Measurements from ENCODE around the gene IRF2.
A peak's percentile ranks its signal among the peaks of the same experiment; 100 is the strongest.
"Not testable (repeated sequence)": the region's sequence is repeated elsewhere in the genome, so short reads cannot be mapped to it uniquely, and the experiment has no call there.

IRF2 gene

DNA sequence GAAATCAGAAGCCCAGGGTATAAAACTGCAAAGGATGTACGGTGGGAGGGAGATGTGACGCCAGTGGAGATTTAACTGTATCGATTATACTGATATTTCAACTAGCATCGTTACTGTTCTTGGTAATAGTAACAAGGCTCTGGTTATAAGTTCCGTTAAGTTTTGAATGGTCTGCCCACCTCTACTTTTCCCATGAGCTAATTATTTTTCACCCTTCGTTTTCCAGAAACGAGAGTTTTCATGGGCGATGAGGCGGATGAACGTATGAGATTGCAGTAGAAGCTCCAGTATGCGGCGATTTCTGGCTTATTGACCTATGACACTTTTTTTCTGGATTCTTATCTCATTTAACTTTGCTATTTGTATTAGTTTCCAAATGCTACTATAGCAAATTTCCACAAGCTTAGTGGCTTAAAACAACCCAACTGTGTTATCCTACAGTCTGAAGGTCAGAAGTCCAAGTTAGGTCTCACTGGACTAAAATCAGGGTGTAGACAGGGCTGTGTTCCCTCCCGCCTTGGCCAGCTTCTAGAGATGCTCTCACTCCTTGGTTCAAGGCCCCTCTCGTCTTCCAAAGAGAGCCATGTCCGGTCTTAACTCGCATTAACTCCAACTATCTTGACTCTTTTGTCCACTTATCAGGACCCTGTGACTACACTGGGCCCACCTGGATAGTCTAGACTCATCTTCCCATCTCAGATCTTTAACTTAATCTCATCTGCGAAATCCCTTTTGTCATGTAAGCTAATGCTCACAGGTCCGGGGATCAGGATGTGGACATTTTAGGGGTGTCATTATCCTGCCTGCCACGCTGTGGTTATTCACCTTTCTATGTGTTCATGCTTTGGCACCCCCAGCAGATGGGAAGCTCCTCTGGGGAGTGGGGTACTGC lies 122.5 kb downstream of the IRF2 start:
- TF ChIP-seq POLR2AphosphoS5 (IDR thresholded peaks at IDR 0.05; ENCODE audit: low read depth, low read length) (no peak; the same call in 1 of the 2 replicates), POLR2A (IDR thresholded peaks at IDR 0.05; ENCODE audit: low read depth, low read length) (peak; percentile 72), PAX5 (IDR thresholded peaks at IDR 0.05; ENCODE audit: insufficient read depth, low read length, severe bottlenecking) (no peak), TAF1 (IDR thresholded peaks at IDR 0.05; ENCODE audit: low read depth, low read length) (0 out of 2 replicates have a peak, but pooled peaks have one; percentile 44)
- FAIRE-seq (peak; percentile 66), DNase-seq (ENCODE audit: insufficient read length, low spot score) (no peak)

DNA sequence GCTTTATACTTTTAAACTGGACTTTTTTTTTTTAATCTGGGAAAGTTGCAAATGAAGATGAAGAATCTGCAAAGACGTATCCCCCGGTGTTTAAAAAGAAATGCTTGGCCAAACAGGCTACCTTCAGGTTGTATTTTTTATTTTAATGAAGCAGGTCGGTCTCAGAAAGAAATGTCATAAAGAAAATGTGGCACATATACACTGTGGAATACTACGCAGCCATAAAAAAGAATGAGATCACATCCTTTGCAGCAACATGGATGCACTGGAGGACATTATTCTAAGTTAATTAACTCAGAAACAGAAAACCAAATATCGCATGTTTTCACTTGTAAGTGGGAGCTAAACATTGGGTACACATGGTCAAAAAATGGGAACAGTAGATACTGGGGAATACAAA lies 123.4 kb downstream of the IRF2 start:
- FAIRE-seq (no peak), DNase-seq (ENCODE audit: insufficient read length, low spot score) (no peak)
- TF ChIP-seq PAX5 (IDR thresholded peaks at IDR 0.05; ENCODE audit: insufficient read depth, low read length, severe bottlenecking), result no peak
- no peak for TF ChIP-seq TAF1 (IDR thresholded peaks at IDR 0.05; ENCODE audit: low read depth, low read length)
- no peak; the same call in 1 of the 2 replicates for TF ChIP-seq POLR2AphosphoS5 (IDR thresholded peaks at IDR 0.05; ENCODE audit: low read depth, low read length)

DNA sequence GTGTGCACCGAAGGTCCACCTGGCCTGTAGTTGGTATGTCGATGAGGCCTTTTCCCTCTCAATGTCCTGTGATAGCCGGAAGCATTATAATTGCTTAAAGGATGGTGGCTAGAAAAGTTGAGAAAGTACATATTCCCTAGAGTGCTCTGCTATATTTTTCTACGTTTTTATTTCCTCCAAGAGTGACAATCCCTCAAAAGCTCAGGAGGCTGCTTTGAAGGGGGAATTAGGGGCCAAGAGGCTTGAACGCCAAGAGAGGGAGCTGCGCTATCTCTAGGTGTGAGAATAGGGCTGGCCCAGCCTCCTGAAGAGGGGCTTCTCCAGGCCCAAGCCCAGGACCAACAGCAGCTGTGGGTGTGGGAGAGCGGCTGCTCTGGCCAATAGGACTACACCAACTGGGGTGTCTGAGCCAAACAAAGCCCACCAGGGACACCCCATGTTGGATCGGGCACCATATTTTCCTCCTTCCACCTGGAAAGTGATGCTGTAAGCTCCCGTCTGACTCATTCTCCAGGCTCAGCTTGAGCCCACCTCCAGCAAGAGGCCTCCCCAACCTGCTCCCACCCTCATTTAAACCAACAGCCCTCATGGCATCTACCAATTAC lies 124.0 kb downstream of the IRF2 start:
- TF ChIP-seq POU2F2 (IDR thresholded peaks at IDR 0.05; ENCODE audit: low read depth, low read length) (no peak), PAX5 (IDR thresholded peaks at IDR 0.05; ENCODE audit: insufficient read depth, low read length, severe bottlenecking) (no peak), POLR2AphosphoS5 (IDR thresholded peaks at IDR 0.05; ENCODE audit: low read depth, low read length) (no peak; the same call in 1 of the 2 replicates), SPI1 (IDR thresholded peaks at IDR 0.05; ENCODE audit: low read depth, low read length) (no peak), TAF1 (IDR thresholded peaks at IDR 0.05; ENCODE audit: low read depth, low read length) (no peak), POLR2A (IDR thresholded peaks at IDR 0.05; ENCODE audit: low read depth, low read length) (no peak)
- DNase-seq (ENCODE audit: insufficient read length, low spot score) (no peak), FAIRE-seq (peak; percentile 38)

DNA sequence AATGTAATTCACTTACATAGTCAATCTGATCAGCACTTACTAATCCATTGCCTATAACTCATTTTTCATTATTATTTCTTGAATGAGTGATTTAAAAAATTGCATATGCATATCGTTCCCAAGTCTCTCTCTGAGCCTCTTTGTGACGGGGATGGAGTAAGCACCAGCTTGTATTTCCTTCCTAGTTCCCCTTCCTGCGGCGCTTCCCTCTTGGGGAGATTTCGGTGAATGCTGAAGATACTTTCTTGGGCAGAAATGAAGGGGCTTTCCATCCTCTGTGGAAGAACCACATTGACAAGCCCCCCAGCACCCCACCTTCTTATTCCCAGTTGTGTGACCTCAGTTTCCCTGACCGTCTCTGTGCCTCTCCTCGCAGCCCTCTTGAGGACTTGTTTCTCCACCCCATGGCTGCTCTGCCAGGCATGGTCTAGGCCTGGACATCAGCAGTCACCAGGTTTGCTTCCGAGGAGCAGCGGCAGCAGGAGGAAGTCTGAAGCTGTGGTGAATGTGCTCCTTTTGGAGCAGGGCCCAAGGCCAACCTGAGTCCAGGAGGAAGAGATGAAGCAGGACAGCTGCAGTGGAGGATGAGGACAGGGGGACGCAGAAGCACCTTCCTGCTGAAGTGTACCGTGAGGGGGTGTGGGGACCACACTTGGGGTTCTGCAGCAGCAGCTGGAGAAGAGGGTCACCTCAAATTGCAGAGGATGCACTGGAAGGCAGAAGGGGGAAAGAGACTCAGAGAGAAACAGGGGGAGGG lies 124.9 kb downstream of the IRF2 start:
- DNase-seq (ENCODE audit: insufficient read length, low spot score), result no peak
- FAIRE-seq, result peak; percentile 83
- TF ChIP-seq PAX5 (IDR thresholded peaks at IDR 0.05; ENCODE audit: insufficient read depth, low read length, severe bottlenecking) (no peak), SPI1 (IDR thresholded peaks at IDR 0.05; ENCODE audit: low read depth, low read length) (no peak), POU2F2 (IDR thresholded peaks at IDR 0.05; ENCODE audit: low read depth, low read length) (no peak), POLR2AphosphoS5 (IDR thresholded peaks at IDR 0.05; ENCODE audit: low read depth, low read length) (no peak; the same call in 1 of the 2 replicates), TAF1 (IDR thresholded peaks at IDR 0.05; ENCODE audit: low read depth, low read length) (no peak), POLR2A (IDR thresholded peaks at IDR 0.05; ENCODE audit: low read depth, low read length) (no peak; the same call in 1 of the 2 replicates)

DNA sequence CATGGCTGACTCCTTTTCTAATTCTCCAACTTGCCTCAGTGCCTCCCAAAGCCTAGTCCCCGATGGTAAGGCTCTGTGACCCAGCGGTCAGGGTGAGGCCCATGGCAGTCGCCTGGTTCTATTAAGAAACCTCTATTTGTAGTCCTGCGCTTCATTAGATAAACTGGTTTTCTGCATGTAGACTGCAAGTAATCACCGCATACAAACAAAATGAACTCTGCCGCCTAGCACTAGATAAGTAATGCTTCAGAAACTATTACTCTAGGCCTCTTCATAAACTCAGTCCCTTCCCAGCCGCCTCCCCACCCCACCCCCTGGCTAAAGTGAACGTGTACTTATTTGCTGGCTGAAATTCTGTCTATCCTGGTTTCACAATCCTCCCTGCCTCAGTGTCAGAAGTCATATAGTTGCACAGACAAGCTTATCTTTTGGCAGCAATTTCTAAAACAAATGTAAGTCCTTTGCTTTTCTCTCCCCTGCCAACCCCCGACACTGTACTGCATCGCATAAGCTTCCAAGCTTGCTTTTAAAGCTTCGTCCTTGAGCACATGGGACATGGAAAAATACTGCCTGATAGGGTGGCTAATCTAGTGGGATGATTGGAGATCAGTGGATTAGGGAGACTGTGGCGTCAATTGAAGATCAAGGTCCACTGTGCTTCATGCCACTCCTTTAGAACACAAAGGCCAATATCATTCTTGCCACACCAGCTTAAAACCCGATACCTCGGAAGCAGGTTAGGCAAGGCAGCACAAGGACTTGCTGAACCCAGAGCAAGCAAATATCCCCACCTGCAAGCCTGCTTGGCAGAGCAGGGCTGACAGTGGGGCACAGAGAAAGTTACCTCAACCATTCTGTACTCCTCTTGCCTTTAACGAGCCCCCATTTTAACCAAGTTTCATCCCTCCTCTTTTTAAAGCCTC lies 125.8 kb downstream of the IRF2 start:
- TF ChIP-seq PAX5 (IDR thresholded peaks at IDR 0.05; ENCODE audit: insufficient read depth, low read length, severe bottlenecking) (no peak), POLR2AphosphoS5 (IDR thresholded peaks at IDR 0.05; ENCODE audit: low read depth, low read length) (no peak), POLR2A (IDR thresholded peaks at IDR 0.05; ENCODE audit: low read depth, low read length) (no peak), SPI1 (IDR thresholded peaks at IDR 0.05; ENCODE audit: low read depth, low read length) (no peak), TAF1 (IDR thresholded peaks at IDR 0.05; ENCODE audit: low read depth, low read length) (no peak), POU2F2 (IDR thresholded peaks at IDR 0.05; ENCODE audit: low read depth, low read length) (no peak)
- DNase-seq (ENCODE audit: insufficient read length, low spot score), result no peak
- FAIRE-seq, result peak; percentile 76

DNA sequence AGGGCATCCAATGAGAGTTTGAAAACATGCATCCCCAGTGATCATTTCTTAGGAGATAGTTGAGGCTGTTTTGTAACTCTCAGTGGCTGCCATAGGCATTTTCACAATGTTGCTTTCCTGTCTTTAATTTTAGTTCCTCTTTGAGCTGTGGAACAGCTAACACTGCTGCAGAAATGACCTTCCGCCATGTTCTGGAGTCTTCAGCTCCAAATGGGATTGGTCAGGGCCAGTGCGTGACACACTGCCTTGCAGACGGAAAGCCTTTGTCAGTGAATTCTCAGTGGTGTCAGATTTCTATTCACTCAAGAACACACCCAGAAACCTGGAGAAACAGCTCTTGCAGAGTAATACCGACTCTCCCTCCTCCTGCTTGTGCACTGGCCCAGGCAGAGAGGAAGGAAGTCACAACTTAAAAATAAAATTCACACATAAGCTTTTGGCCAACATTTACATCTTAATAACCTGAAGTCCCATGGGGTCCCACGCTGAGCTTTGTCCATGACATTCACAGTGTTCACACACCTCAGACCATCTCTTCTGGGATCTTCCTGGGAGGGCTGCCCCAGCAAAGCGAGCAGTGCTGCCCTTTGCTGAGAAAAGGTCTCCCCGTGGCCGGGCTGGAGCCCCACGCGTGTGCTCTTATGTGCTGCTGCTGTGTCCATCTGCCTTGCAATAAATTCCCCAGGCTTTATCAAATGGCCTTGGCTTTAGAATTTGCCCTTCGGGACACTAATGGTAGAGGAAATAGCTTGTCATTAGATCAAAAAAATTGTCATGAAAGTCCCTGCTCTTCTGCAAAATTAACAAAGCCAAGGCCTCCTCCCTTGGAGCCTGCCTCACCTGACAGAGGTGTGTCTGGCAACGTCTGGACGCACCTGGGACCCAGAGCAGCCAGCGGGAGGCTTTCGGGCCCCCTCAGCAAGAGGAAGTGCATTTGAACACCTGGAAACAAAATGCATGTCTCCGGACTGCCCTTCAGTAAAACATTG lies 126.8 kb downstream of the IRF2 start:
- no peak for DNase-seq (ENCODE audit: insufficient read length, low spot score)

DNA sequence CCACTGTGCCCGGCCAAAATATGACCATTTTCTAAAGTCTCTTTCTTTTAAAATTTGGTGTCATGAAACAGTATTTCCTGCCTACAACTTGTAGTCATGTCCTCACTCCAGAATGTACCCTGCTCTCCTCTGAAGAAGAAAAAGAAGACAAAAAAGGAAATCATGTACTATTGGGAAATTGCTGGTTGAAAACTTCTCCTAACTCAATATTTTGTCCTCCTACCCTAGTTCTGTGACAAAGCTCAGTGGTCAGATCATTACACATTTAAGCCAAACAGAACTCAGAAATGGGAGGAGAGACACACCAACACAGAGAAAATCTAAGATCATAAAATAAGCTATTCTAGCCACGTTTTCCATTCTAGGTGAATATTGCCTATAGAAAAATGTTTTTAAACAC lies 127.7 kb downstream of the IRF2 start:
- no peak for TF ChIP-seq TAF1 (IDR thresholded peaks at IDR 0.05; ENCODE audit: low read depth, low read length)
- DNase-seq (ENCODE audit: insufficient read length, low spot score) (no peak), FAIRE-seq (peak; percentile 5)

More for the DNA sequence above, 126.8 kb downstream of the IRF2 start:
- TF ChIP-seq POU2F2 (IDR thresholded peaks at IDR 0.05; ENCODE audit: low read depth, low read length) (peak; percentile 45; the same call in 1 of the 2 replicates), POLR2AphosphoS5 (IDR thresholded peaks at IDR 0.05; ENCODE audit: low read depth, low read length) (peak; percentile 12; the same call in 1 of the 2 replicates), POLR2A (IDR thresholded peaks at IDR 0.05; ENCODE audit: low read depth, low read length) (peak; percentile 58; the same call in 1 of the 2 replicates), SPI1 (IDR thresholded peaks at IDR 0.05; ENCODE audit: low read depth, low read length) (peak; percentile 77), PAX5 (IDR thresholded peaks at IDR 0.05; ENCODE audit: insufficient read depth, low read length, severe bottlenecking) (no peak), TAF1 (IDR thresholded peaks at IDR 0.05; ENCODE audit: low read depth, low read length) (peak; percentile 65; the same call in 1 of the 2 replicates)
- FAIRE-seq, result peak; percentile 89

DNA sequence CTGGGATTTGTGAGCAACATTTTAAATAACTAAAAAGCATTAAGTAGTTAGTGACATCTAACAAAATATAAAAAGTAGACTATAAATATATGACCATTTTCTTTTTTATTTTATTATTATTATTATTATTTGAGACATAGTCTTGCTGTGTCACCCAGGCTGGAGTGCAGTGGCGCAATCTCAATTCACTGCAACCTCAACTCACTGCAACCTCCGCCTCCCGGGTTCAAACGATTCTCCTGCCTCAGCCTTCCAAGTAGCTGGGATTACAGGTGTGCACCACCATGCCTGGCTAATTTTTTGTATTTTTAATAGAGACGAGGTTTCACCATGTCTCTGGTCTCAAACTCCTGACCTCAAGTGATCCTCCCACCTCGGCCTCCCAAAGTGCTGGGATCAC lies 128.1 kb downstream of the IRF2 start:
- DNase-seq (ENCODE audit: insufficient read length, low spot score); FAIRE-seq: not testable (repeated sequence)

All from GM12891 (cell line).